Smooth muscle cell (in vitro differentiated cells): Measurements from ENCODE around the gene MEGF6. TPM values are rescaled to one million over a fixed set of nuclear protein-coding genes. Genes with fewer than 3 reads are reported as not detected.

ENCODE experiments used
- DNase-seq: peaks from one replicate; lab custom pipeline; 2025; ENCODE audit not compliant: unreplicated experiment; lab: John Stamatoyannopoulos, UW
- H2AFZ ChIP-seq: fragments of 200-600 bp; sonication (generic); 2 replicates; pipeline ENCODE4 v1.6.0; 2016; ENCODE audit warnings: antibody characterized with exemption, low read depth, mild to moderate bottlenecking
- H3F3A ChIP-seq: fragments of 200-600 bp; sonication (generic); 2 replicates; pipeline ENCODE4 v1.6.0; 2017; ENCODE audit warnings: antibody characterized with exemption, low read depth
- H3K27ac ChIP-seq: fragments of 200-600 bp; sonication (generic); 2 replicates; pipeline ENCODE4 v1.5.1; 2016; ENCODE audit warnings: low read depth, mild to moderate bottlenecking
- H3K27me3 ChIP-seq: fragments of 200-600 bp; sonication (generic); 2 replicates; pipeline ENCODE4 v1.6.1; 2016; ENCODE audit warnings: low read depth, mild to moderate bottlenecking
- H3K36me3 ChIP-seq: fragments of 200-600 bp; sonication (generic); 2 replicates; pipeline ENCODE4 v1.5.1; 2016; ENCODE audit warnings: low read depth
- H3K4me1 ChIP-seq: fragments of 200-600 bp; sonication (generic); 2 replicates; pipeline ENCODE4 v1.5.1; 2016; ENCODE audit warnings: low read depth
- H3K4me2 ChIP-seq: fragments of 200-600 bp; sonication (generic); 2 replicates; pipeline ENCODE4 v1.6.0; 2016; ENCODE audit warnings: mild to moderate bottlenecking
- H3K4me3 ChIP-seq: fragments of 200-600 bp; sonication (generic); 2 replicates; pipeline ENCODE4 v1.5.1; 2016; ENCODE audit warnings: mild to moderate bottlenecking
- H3K79me2 ChIP-seq: fragments of 200-600 bp; sonication (generic); 2 replicates; pipeline ENCODE4 v1.6.0; 2016; ENCODE audit warnings: low read depth, mild to moderate bottlenecking
- H3K9ac ChIP-seq: fragments of 200-600 bp; sonication (generic); 2 replicates; pipeline ENCODE4 v1.6.0; 2016; ENCODE audit warnings: low read depth
- H3K9me3 ChIP-seq: fragments of 200-600 bp; sonication (generic); replicated peaks from 2 replicates; pipeline ENCODE4 v1.5.1; 2016; ENCODE audit warnings: low read depth
- H4K20me1 ChIP-seq: fragments of 200-600 bp; sonication (generic); 2 replicates; pipeline ENCODE4 v1.6.0; 2016; ENCODE audit warnings: low read depth
- WGBS: methylation state at CpG from one replicate; pipeline ENCODE4 v1.1.7; 2016; ENCODE audit warnings: low lambda C conversion rate; 5-methylcytosine and 5-hydroxymethylcytosine counted together
- polyA plus RNA-seq: library from polyadenylated mRNA; unstranded; fragments of >200 nt; fragmentation: Nextera tagmentation; extraction: Ambion mirVana; gene quantifications from 2 replicates; pipeline ENCODE4 v1.2.1, GENCODE V29; 2016
- total RNA-seq: library from RNA; depleted of rRNA; stranded (reverse); fragments of >200 nt; gene quantifications from 2 replicates; pipeline ENCODE4 v1.2.3, GENCODE V29; 2014
- TF ChIP-seq, protein P1 (sequence below): fragments of 200-600 bp; sonication (generic); IDR thresholded peaks from 2 replicates; pipeline ENCODE4 v1.5.1; 2017; ENCODE audit warnings: borderline replicate concordance, mild to moderate bottlenecking, antibody characterized with exemption; ENCODE audit not compliant: insufficient read depth, poor library complexity, severe bottlenecking

MEGF6 gene
- total and polyA plus RNA-seq, 2 experiments from 2014 or later: 6.5 to 12.8 TPM

GRCh38 chr1:3602375-3602774 lies 8.9 kb downstream of the MEGF6 start:
- 97% methylated on average over 16 of the region's 21 CpGs for WGBS
- Histone ChIP-seq H3K79me2 (no peaks in the 10 kb centered on the region), H4K20me1 (no peaks in the 10 kb centered on the region), H3K4me3 (no peak overlapping the region), H3K9me3 (no peaks in the 10 kb centered on the region), H3K9ac (no peak overlapping the region), H3F3A (no peaks in the 10 kb centered on the region), H3K27me3 (no peaks in the 10 kb centered on the region), H3K27ac (no peak overlapping the region), H3K36me3 (no peaks in the 10 kb centered on the region), H3K4me2 (no peak overlapping the region), H3K4me1 (peaks cover 17% of the 10 kb centered on the region), H2AFZ (no peak overlapping the region)
- no peak for DNase-seq
- TF ChIP-seq, protein P1, sequence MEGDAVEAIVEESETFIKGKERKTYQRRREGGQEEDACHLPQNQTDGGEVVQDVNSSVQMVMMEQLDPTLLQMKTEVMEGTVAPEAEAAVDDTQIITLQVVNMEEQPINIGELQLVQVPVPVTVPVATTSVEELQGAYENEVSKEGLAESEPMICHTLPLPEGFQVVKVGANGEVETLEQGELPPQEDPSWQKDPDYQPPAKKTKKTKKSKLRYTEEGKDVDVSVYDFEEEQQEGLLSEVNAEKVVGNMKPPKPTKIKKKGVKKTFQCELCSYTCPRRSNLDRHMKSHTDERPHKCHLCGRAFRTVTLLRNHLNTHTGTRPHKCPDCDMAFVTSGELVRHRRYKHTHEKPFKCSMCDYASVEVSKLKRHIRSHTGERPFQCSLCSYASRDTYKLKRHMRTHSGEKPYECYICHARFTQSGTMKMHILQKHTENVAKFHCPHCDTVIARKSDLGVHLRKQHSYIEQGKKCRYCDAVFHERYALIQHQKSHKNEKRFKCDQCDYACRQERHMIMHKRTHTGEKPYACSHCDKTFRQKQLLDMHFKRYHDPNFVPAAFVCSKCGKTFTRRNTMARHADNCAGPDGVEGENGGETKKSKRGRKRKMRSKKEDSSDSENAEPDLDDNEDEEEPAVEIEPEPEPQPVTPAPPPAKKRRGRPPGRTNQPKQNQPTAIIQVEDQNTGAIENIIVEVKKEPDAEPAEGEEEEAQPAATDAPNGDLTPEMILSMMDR: no peak

GRCh38 chr1:3601743-3602142 lies 9.6 kb downstream of the MEGF6 start:
- no peak for DNase-seq
- H3K9ac ChIP-seq: no peak overlapping the region
- H3F3A ChIP-seq: no peaks in the 10 kb centered on the region
- 86% methylated on average over 16 of the region's 16 CpGs for WGBS
- H3K4me2 ChIP-seq: no peak overlapping the region
- peaks cover 17% of the 10 kb centered on the region for H3K4me1 ChIP-seq
- no peak overlapping the region for H3K4me3 ChIP-seq
- H3K27ac ChIP-seq: no peak overlapping the region
- TF ChIP-seq, protein P1: no peak
- H4K20me1 ChIP-seq: no peaks in the 10 kb centered on the region
- no peaks in the 10 kb centered on the region for H3K36me3 ChIP-seq
- H3K79me2 ChIP-seq: no peaks in the 10 kb centered on the region
- H3K9me3 ChIP-seq: no peaks in the 10 kb centered on the region
- no peak overlapping the region for H2AFZ ChIP-seq
- H3K27me3 ChIP-seq: no peaks in the 10 kb centered on the region

DNA sequence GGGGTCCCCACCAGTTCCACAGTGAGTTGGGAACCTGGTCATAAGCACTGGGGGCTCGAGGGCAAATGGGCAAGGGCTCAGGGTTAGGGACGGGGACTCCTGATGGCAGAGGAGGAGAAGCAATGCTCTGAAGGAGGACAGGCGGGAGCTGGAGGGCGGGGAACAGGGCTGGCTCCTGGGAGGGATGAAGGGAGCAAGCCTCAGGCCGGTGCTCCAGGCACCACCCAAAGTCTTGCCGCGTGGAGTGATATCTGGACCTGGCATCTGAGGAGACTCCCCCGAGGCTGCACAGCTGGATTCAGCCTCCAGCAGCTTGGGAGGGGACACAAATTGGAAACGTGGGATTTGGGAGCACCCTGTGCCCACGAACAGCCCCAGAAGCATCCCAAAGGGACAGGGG lies 11.0 kb downstream of the MEGF6 start:
- no peaks in the 10 kb centered on the region for H4K20me1 ChIP-seq
- no peak for DNase-seq
- no peaks in the 10 kb centered on the region for H3F3A ChIP-seq
- H3K27ac ChIP-seq: no peak overlapping the region
- no peak overlapping the region for H3K4me2 ChIP-seq
- no peaks in the 10 kb centered on the region for H3K79me2 ChIP-seq
- 94% methylated on average over 10 of the region's 10 CpGs for WGBS
- H3K4me1 ChIP-seq: peaks cover 17% of the 10 kb centered on the region
- H3K4me3 ChIP-seq: no peak overlapping the region
- no peaks in the 10 kb centered on the region for H3K36me3 ChIP-seq
- H3K9ac ChIP-seq: no peak overlapping the region
- H3K27me3 ChIP-seq: no peaks in the 10 kb centered on the region
- H3K9me3 ChIP-seq: no peaks in the 10 kb centered on the region
- TF ChIP-seq, protein P1: no peak
- no peak overlapping the region for H2AFZ ChIP-seq

GRCh38 chr1:3599816-3600215 lies 11.5 kb downstream of the MEGF6 start:
- Histone ChIP-seq H3K4me3 (no peak overlapping the region), H3K36me3 (no peaks in the 10 kb centered on the region), H4K20me1 (no peaks in the 10 kb centered on the region), H3K27me3 (no peaks in the 10 kb centered on the region), H3K79me2 (no peaks in the 10 kb centered on the region), H3K9me3 (no peaks in the 10 kb centered on the region), H2AFZ (no peak overlapping the region), H3K27ac (no peak overlapping the region), H3K9ac (no peak overlapping the region), H3K4me2 (no peak overlapping the region), H3F3A (no peaks in the 10 kb centered on the region), H3K4me1 (peaks cover 17% of the 10 kb centered on the region)
- TF ChIP-seq, protein P1: no peak
- no peak for DNase-seq
- WGBS: 90% methylated on average over 15 of the region's 15 CpGs
